HepG2 (cell line): ENCODE results near the gene C18orf63. TPM values are rescaled to one million over a fixed set of nuclear protein-coding genes. Genes with fewer than 3 reads are reported as not detected.

ENCODE experiments used
- ATAC-seq: fragments of 200-7000 bp; cut with Tn5 transposase; 3 replicates; pipeline ENCODE4 v1.9.1; 2020; ENCODE audit warnings: mild to moderate bottlenecking, moderate library complexity
- BruUV-seq: library from RNA; stranded (reverse); fragments of 400-500 nt; replicated peaks from 2 replicates; lab custom pipeline; 2021; lab: Mats Ljungman, UMichigan
- CTCF ChIA-PET: fragments of 300-600 bp; formaldehyde crosslinking; extraction: SDS; loops from one replicate; lab custom pipeline; 2021; ENCODE audit warnings: low total read pairs, inconsistent platforms, low intra/inter-chr PET ratio; lab: Yijun Ruan, JAX
- POLR2A ChIA-PET: fragments of 350-600 bp; sonication (Branson Sonifier 250); formaldehyde crosslinking; loops from one replicate; lab custom pipeline; 2020; ENCODE audit warnings: antibody characterized with exemption, inconsistent platforms; lab: Yijun Ruan, JAX
- DNase-seq: peaks from one replicate; pipeline ENCODE4 v3.0.0-alpha.2; 2015; ENCODE audit warnings: low spot score
- FAIRE-seq: peaks from 3 replicates; lab custom pipeline; 2011; peaks lifted over from hg19 to GRCh38; lab: Jason Lieb, UNC
- H2AFZ ChIP-seq: one replicate; pipeline ENCODE4 v1.6.1; 2011; ENCODE audit warnings: low read length, inconsistent platforms
- H3K27ac ChIP-seq: fragments of 300-600 bp; 3 replicates; pipeline ENCODE4 v1.8.0; 2011; ENCODE audit warnings: mixed run types, mild to moderate bottlenecking, mixed read lengths, low read length, inconsistent platforms; ENCODE audit not compliant: insufficient read depth; ENCODE audit errors: extremely low read length
- H3K27me3 ChIP-seq, 2 experiments: fragments of 200-600 bp in 1 of 2; 2 replicates in 1 of 2; 3 replicates in 1 of 2; pipeline versions ENCODE4 v1.6.0 to v1.8.0; 2011; ENCODE audit warnings: low read length in 2 of 2, mild to moderate bottlenecking in 2 of 2, moderate library complexity in 2 of 2, inconsistent platforms in 1 of 2; ENCODE audit not compliant: insufficient read depth in 2 of 2, control insufficient read depth in 1 of 2
- H3K36me3 ChIP-seq, 2 experiments: fragments of 200-600 bp in 1 of 2; replicated peaks in 1 of 2; 2 replicates in 1 of 2; 3 replicates in 1 of 2; pipeline versions ENCODE4 v1.5.1 to v1.8.0; 2011; ENCODE audit warnings: low read length in 2 of 2, inconsistent platforms in 1 of 2; ENCODE audit not compliant: insufficient read depth in 2 of 2, control insufficient read depth in 1 of 2
- H3K4me1 ChIP-seq: 2 replicates; pipeline ENCODE4 v1.5.1; 2012; ENCODE audit warnings: low read length, inconsistent platforms; ENCODE audit not compliant: insufficient read depth
- H3K4me2 ChIP-seq: 2 replicates; pipeline ENCODE4 v1.6.0; 2011; ENCODE audit warnings: low read depth, low read length, inconsistent platforms
- H3K4me3 ChIP-seq, 3 experiments: fragments of 200-600 bp in 1 of 3; sonication (generic), shearing (Covaris generic) in 1 of 3; replicated peaks in 1 of 3; 2 replicates each; pipeline ENCODE4 v1.5.1; 2011 to 2016; ENCODE audit warnings: low read length in 3 of 3, inconsistent platforms in 2 of 3, low read depth in 2 of 3, mild to moderate bottlenecking in 2 of 3, control low read depth in 1 of 3, mixed read lengths in 1 of 3; ENCODE audit not compliant: insufficient read depth in 1 of 3
- H3K79me2 ChIP-seq: one replicate; pipeline ENCODE4 v1.6.1; 2011; ENCODE audit warnings: low read length, inconsistent platforms; ENCODE audit not compliant: insufficient read depth
- H3K9ac ChIP-seq: 2 replicates; pipeline ENCODE4 v1.6.0; 2011; ENCODE audit warnings: mild to moderate bottlenecking, low read depth, low read length, inconsistent platforms; ENCODE audit not compliant: insufficient read depth
- H3K9me3 ChIP-seq: 2 replicates; pipeline ENCODE4 v1.5.1; 2012; ENCODE audit warnings: mild to moderate bottlenecking, low read length
- H4K20me1 ChIP-seq: 2 replicates; pipeline ENCODE4 v1.6.0; 2011; ENCODE audit warnings: inconsistent platforms, mild to moderate bottlenecking, low read length, moderate library complexity; ENCODE audit not compliant: insufficient read depth
- CENPBD1 ChIP-seq: sonication (generic); formaldehyde crosslinking; IDR thresholded peaks from 2 replicates; pipeline ENCODE4 v1.8.0; 2022; ENCODE audit warnings: missing genetic modification reagents, low read depth, mild to moderate bottlenecking, borderline replicate concordance
- DBP ChIP-seq: sonication (generic); formaldehyde crosslinking; IDR thresholded peaks from 2 replicates; pipeline ENCODE4 v1.4.0; 2020; ENCODE audit warnings: missing genetic modification reagents; ENCODE audit errors: not compliant biosample characterization
- GATA4 ChIP-seq: sonication (generic); IDR thresholded peaks from 2 replicates; pipeline ENCODE4 v1.6.1; 2016; ENCODE audit warnings: antibody characterized with exemption, low read depth, borderline replicate concordance
- HOXA3 ChIP-seq: sonication (generic); formaldehyde crosslinking; IDR thresholded peaks from 2 replicates; pipeline ENCODE4 v1.5.0; 2020; ENCODE audit warnings: missing genetic modification reagents
- IKZF1 ChIP-seq: fragments of 450-650 bp; IDR thresholded peaks from 2 replicates; pipeline ENCODE4 v1.7.1; 2016
- IRF9 ChIP-seq: sonication (generic); formaldehyde crosslinking; IDR thresholded peaks from 2 replicates; pipeline ENCODE4 v1.8.0; 2022; ENCODE audit warnings: missing genetic modification reagents, mild to moderate bottlenecking, borderline replicate concordance
- MEIS2 ChIP-seq: sonication (generic); formaldehyde crosslinking; IDR thresholded peaks from 2 replicates; pipeline ENCODE4 v1.9.0; 2021; ENCODE audit warnings: mild to moderate bottlenecking, missing genetic modification reagents
- NR2F6 ChIP-seq, 2 experiments: IDR thresholded peaks; 2 replicates each; pipeline ENCODE4 v1.6.1; 2016; ENCODE audit warnings: antibody characterized with exemption in 1 of 2, mild to moderate bottlenecking in 1 of 2
- PBX3 ChIP-seq: sonication (generic); formaldehyde crosslinking; IDR thresholded peaks from 2 replicates; pipeline ENCODE4 v1.8.1; 2023; ENCODE audit warnings: missing genetic modification reagents, inconsistent platforms, borderline replicate concordance
- RARA ChIP-seq: IDR thresholded peaks from 2 replicates; pipeline ENCODE4 v1.6.1; 2016; ENCODE audit warnings: missing genetic modification reagents, missing compliant biosample characterization
- RFXAP ChIP-seq: sonication (generic); formaldehyde crosslinking; IDR thresholded peaks from 2 replicates; pipeline ENCODE4 v1.4.0; 2020; ENCODE audit warnings: missing genetic modification reagents, borderline replicate concordance
- STAT5B ChIP-seq: sonication (generic); formaldehyde crosslinking; IDR thresholded peaks from 2 replicates; pipeline ENCODE4 v1.4.0; 2020; ENCODE audit warnings: missing genetic modification reagents
- TCF7L2 ChIP-seq: IDR thresholded peaks from 2 replicates; pipeline ENCODE4 v1.6.1; 2011; ENCODE audit warnings: mild to moderate bottlenecking, low read depth, low read length, moderate library complexity
- WIZ ChIP-seq: sonication (generic); formaldehyde crosslinking; IDR thresholded peaks from 2 replicates; pipeline ENCODE4 v1.5.1; 2020; ENCODE audit warnings: mild to moderate bottlenecking, missing genetic modification reagents
- ZBTB8A ChIP-seq: sonication (generic); formaldehyde crosslinking; IDR thresholded peaks from 2 replicates; pipeline ENCODE4 v1.4.0; 2020; ENCODE audit warnings: mild to moderate bottlenecking, low read depth, missing genetic modification reagents, borderline replicate concordance
- ZNF225 ChIP-seq: sonication (generic); formaldehyde crosslinking; IDR thresholded peaks from 2 replicates; pipeline ENCODE4 v1.4.0; 2020; ENCODE audit warnings: mild to moderate bottlenecking, missing genetic modification reagents
- ZNF367 ChIP-seq: sonication (generic); formaldehyde crosslinking; IDR thresholded peaks from 2 replicates; pipeline ENCODE4 v1.4.0; 2020; ENCODE audit warnings: missing genetic modification reagents, borderline replicate concordance
- WGBS: methylation state at CpG from one replicate; pipeline ENCODE4 v1.1.6; 2017; ENCODE audit warnings: low lambda C conversion rate; 5-methylcytosine and 5-hydroxymethylcytosine counted together
- in situ Hi-C: cut with HindIII; loops from 2 replicates; pipeline ENCODE4 v1.10.0; 2017; ENCODE audit warnings: low pct_unique_long_range_greater_than_20kb; ENCODE audit not compliant: extremely low pct_ligation_motif_present
- intact Hi-C: fragments of 100-400 bp; cut with micrococcal nuclease; formaldehyde crosslinking; loops from one replicate; pipeline ENCODE4 v1.10.0; 2022; ENCODE audit not compliant: unreplicated experiment
- polyA plus RNA-seq, 8 experiments: library from polyadenylated mRNA; depleted of rRNA in 3 of 8; stranded (reverse) in 7 of 8; unstranded in 1 of 8; fragments of >200 nt; fragmentation: Illumina TruSeq in 4 of 8; extraction: Trizol in 4 of 8; gene quantifications; 2 replicates each; pipeline versions ENCODE4 v1.2.1 to v1.2.3, GENCODE V29; 2011 to 2016; ENCODE audit warnings: low read depth in 4 of 8, missing spikeins in 1 of 8, mixed read lengths in 1 of 8; ENCODE audit not compliant: insufficient read depth in 1 of 8
- total RNA-seq, 5 experiments: library from RNA; depleted of rRNA; stranded (reverse); fragments of >200 nt; fragmentation: Illumina TruSeq; extraction: Trizol; gene quantifications; 2 replicates each; pipeline ENCODE4 v1.2.3, GENCODE V29; 2016; ENCODE audit warnings: low read depth in 1 of 5
- TF ChIP-seq, protein P1 (sequence below): sonication (generic); formaldehyde crosslinking; IDR thresholded peaks from 2 replicates; pipeline ENCODE4 v1.8.0; 2022; ENCODE audit warnings: mild to moderate bottlenecking, missing genetic modification reagents, moderate library complexity

The C18orf63 gene
- total and polyA plus RNA-seq, 2 of the 13 experiments (the other 11 are each of a cell fraction or from before 2014, with no cell fraction given) = 0.01 TPM; not detected in 1

GRCh38 chr18:74380916-74381315, 65.3 kb downstream of the C18orf63 start:
- Histone ChIP-seq H3K4me1 (no peaks in the 10 kb centered on the region), H4K20me1 (no peaks in the 10 kb centered on the region), H3K36me3 (no peaks in the 10 kb centered on the region), H3K4me3 (no peak overlapping the region), H3K27me3 (peaks cover 0 to 29% of the 10 kb centered on the region in 2 experiments; a peak in 3 of 5 replicates), H3K27ac (no peak overlapping the region), H3K4me2 (no peak overlapping the region), H3K9ac (no peak overlapping the region), H3K9me3 (no peaks in the 10 kb centered on the region), H3K79me2 (no peaks in the 10 kb centered on the region), H2AFZ (no peak overlapping the region)
- intact Hi-C loops = no loop called here
- WGBS = 53% methylated on average over 9 of the region's 10 CpGs
- no TSS peak for BruUV-seq
- TF ChIP-seq ZNF367 (CRISPR knock-in tag) (no peak), RFXAP (CRISPR knock-in tag) (no peak), ZBTB8A (CRISPR knock-in tag) (no peak), NR2F6 (IDR thresholded peaks at IDR 0.05) (no peak), NR2F6 (CRISPR knock-in tag; IDR thresholded peaks at IDR 0.05) (no peak), IRF9 (CRISPR knock-in tag) (no peak), WIZ (CRISPR knock-in tag) (no peak), TCF7L2 (no peak), CENPBD1 (CRISPR knock-in tag) (no peak), RARA (CRISPR knock-in tag) (no peak), ZNF225 (CRISPR knock-in tag) (no peak), HOXA3 (CRISPR knock-in tag) (no peak), MEIS2 (no peak), DBP (CRISPR knock-in tag) (no peak), GATA4 (no peak), PBX3 (CRISPR knock-in tag) (no peak), IKZF1 (no peak), STAT5B (CRISPR knock-in tag) (no peak)
- TF ChIP-seq, protein P1, sequence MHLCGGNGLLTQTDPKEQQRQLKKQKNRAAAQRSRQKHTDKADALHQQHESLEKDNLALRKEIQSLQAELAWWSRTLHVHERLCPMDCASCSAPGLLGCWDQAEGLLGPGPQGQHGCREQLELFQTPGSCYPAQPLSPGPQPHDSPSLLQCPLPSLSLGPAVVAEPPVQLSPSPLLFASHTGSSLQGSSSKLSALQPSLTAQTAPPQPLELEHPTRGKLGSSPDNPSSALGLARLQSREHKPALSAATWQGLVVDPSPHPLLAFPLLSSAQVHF = no peak
- DNase-seq = no peak
- no peak for FAIRE-seq
- ChIA-PET POLR2A (no interaction called here), CTCF (no interaction called here)
- no peak for ATAC-seq
- in situ Hi-C loops = no loop called here
